SK-N-SH treated with all-trans-retinoic acid at 6 μM for 48 hours (cell line): ENCODE results near the gene EYA4.

ENCODE experiments used
- PPARA ChIP-seq: fragments of 250-450 bp; sonication (Bioruptor Pico); IDR thresholded peaks from 2 replicates; pipeline ENCODE4 v1.5.0; 2020; ENCODE audit warnings: mild to moderate bottlenecking, borderline replicate concordance
- TCF4 ChIP-seq: fragments of 250-450 bp; sonication (Bioruptor Pico); IDR thresholded peaks from 2 replicates; pipeline ENCODE4 v1.8.0; 2021; ENCODE audit warnings: mild to moderate bottlenecking, moderate library complexity, borderline replicate concordance
- ZFP3 ChIP-seq: fragments of 250-450 bp; sonication (Bioruptor Pico); IDR thresholded peaks from 2 replicates; pipeline ENCODE4 v1.5.0; 2020; ENCODE audit warnings: mild to moderate bottlenecking, moderate library complexity

DNA sequence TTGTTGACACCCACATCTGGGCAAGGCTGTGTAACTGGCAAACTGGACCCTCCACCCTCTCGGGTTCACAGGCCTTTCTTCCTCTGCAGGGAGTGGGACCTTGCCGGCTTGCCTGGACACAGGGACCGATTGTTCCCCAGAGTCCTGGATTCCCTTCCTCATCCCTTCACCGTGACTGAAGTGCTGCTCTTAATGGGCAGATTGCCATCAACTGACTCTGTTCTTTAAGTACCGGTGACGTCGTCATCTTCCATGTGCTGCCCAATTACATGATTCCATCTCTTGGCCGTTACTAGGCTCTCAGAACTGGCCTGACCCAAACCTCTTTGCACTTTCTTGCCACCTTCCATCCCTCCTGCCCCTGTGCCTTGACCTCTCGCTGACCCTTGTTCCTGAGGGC is 85.4 kb downstream of the EYA4 start:
- TF ChIP-seq ZFP3 (CRISPR knock-in tag), result no peak
- no peak for TF ChIP-seq PPARA
- TF ChIP-seq TCF4, result no peak
